Inferior parietal cortex (tissue), 1 donor: ENCODE measurements around the gene RSPH9.

ENCODE experiments used
- DNase-seq: peaks from one replicate; pipeline ENCODE4 v3.0.0-alpha.2; 2016; ENCODE audit errors: extremely low spot score

The RSPH9 gene

GRCh38 chr6:43668151-43669028 is 23.6 kb downstream of the RSPH9 start:
- DNase-seq: peak; percentile 35

GRCh38 chr6:43669050-43669921 is 24.4 kb downstream of the RSPH9 start:
- DNase-seq: peak; percentile 27

DNA sequence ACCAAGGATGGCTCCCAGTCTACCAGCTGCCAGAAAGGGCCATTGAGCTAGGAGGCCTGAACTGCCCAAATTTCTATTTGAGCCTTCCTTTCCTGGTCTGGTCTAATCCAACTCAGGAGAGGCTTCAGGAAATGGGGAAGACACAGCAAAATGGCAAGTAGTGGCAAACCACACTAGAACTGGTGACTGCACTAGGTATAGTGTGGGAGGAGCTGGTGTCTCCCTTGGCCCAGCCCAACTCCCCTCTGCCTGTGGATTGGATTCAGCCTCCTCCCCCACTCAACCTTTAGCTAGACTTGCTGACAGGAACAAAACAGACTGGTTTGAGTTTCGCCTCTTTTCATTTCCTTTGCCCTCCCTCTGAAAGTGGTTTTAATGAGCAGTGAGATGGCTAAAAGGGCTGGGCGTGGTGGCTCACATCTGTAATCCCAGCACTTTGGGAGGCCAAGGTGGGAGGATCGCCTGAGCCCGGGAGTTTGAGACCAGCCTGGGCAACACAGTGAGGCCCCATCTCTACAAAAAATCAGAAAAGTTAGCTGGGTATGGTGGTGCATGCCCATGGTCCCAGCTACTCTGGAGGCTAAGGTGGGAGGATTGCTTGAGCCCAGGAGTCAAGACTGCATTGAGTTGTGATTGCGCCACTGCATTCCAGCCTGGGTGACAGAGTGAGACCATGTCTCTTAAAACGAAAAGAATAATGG is 25.2 kb downstream of the RSPH9 start:
- DNase-seq: no peak

GRCh38 chr6:43670623-43670986 is 25.8 kb downstream of the RSPH9 start:
- DNase-seq: no peak

DNA sequence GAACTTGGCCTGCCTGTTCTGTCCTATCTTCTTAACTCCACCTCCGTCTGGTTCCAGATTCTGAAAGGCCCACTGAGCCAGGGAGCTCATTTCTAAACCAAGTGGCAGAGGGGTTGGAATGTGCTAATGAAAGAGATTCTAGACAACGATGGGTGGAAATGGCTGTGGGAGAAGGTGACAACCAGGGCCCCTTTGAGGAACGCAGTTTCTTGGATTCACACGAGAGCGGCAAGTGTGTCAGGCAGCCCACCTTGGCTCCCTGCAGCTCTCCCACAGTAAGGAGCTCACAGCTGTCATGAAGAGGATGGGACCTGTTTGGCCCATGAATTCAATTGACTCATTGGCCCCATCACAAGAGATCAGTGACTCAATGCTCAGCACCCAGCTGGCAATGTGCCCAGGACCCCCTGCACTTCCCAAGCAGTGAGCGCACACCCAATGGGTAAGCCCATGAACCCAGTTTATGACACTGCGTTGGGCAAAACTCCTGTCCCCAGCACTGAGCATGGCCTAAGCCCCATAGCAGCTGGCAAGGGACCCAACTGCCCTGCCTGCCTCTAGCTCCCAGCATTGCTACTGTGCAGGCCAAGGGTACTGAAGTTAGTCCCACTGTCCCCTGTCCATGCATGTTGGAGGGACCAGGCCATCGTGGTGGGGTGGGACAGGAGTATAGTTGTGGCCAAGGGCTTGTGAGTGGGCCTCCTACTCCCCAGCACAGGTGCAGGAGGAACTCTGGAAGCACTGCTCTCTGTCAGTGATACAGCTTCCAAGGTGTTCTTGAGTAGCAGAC is 26.4 kb downstream of the RSPH9 start:
- DNase-seq: no peak

DNA sequence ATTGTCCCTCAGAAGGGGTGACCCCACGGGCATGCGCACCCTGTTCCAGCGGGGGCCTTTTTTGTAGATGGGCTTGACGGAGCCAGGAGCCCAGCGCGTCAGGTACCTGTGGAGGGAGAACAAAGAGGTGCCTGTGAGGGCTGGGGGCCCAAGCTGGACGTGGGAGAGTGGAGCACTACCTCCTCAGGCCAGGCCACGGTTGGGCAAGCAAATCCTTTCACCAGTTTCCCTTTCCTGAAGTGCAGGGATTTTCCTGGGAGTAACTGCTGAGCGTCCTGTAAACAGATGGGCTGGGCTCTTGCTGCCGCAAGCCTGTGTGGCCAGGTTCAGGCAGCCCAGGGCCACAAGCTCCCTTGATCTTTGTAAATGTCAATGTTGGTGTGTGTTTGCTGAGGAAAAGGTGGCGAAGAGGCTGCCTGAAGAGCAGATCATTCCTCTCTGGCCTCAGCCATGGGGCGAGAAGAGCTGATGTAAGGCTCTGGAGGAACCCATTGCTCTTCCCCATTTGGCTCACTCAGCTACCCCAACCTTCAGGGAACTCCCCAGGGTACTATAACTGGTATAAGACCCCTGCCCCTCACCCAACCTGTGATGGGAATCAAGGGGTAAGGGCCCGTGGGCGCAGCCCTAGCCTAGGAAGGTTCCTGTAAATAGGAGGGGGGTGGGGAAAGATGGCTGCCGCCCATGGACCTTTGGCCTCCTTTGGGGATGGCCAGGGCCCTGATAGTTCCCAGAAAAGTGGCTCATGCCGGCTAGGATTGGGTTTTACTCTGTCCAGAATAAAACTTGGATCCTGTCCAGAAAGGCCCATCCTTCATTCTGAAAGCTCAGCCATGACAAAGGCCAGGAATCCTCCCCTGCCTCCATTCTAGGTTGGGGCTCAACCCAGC is 27.2 kb downstream of the RSPH9 start:
- DNase-seq: no peak

DNA sequence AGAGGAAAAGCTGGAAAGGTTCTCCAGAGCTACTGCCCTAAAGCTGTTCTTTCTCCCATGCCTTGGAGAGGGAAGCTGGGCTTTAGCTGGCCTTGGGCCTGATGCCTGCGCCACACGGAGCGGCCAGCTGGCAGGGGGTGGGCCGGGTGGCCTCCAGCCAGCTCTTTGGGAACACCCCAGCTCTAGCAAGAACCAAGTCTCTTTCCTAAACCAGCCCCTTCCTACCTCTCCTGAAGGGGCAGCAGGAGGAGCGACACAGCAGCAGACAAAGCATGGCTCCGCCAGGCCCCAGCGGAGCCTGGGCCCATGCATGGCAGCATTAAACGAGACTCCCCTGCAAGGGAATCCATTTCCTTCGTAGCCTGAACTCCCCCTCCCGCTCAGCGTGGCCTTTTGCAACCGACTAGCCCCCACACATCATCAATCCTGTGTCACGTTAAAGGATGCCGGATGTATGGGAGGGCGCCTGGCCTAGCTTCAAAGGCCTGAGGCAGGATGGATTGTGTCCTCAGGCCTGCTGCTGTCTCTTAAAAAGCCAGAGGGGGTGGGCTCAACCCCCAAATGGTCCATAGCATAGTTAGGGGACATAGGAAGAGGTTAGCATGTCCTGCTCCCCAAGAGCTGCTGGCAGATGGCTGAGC is 28.7 kb downstream of the RSPH9 start:
- peak; percentile 20 for DNase-seq

DNA sequence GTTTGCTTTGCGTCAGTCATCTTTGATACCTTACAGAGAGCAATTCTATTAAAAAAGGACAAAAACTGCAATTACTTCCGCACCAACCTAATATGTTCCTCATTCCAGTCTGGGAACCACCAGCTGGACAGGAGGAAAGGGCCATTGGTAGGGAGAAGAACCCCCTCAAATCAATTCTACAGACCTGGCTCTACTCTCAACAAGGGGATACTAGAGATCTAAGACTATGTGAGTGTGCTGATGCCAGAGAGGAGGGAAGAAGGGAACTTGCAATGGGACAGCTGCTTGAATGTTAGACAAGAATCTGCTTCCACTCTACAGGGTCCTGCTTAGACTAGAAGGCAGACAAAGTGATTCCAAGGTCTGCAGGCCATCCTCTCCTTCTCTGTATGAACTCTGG is 29.5 kb downstream of the RSPH9 start:
- no peak for DNase-seq

GRCh38 chr6:43674921-43675320 is 30.1 kb downstream of the RSPH9 start:
- DNase-seq: no peak

DNA sequence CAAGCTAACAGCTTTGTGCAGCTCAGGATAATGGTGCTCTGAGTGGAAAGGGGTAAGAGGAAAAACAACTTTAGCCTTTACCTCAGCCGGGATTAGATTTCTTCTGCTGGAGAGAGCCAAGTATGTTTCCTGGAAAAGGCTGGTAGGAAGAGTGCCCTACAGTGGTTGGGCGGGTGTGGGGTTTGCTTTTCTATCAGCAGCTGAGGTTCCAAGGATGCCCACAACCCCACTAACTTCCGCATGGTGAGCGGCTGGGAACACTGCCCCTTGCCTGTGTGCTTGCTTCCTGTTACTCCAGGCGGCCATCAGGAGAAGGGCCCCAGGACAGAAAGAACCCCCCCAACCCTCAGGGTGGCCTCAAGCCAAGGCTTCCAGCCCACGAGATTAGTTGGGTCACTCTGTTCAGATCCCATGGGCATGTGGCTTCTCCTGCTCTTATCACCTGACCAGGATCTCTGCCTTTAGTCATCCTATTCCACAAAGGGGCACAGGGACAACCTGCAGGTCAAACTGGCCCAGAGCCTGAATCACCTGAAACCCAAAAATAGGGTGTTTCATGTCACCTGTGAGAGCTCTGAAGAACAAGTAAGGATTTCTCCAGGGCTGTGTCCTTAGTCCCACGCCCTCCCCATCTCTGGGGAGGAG is 32.2 kb downstream of the RSPH9 start:
- no peak for DNase-seq

DNA sequence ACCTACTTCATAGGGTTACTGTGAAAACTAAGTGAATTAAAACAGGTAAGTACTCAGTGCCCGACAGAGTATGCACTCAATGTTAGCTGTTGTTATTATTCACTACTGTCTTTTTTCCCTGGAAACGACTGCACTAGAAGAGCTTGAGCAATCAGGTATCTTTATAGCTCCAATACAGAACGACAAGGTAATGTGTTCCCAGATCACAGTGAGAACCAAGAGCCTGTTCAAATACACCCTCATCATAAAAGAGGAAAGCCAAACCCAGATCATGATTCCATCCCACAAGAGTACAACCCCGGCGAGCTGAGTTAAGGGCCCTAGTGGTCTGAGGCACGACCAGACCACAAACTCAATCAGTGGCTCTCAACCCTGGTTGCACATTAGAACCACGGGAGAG is 32.9 kb downstream of the RSPH9 start:
- DNase-seq: no peak

DNA sequence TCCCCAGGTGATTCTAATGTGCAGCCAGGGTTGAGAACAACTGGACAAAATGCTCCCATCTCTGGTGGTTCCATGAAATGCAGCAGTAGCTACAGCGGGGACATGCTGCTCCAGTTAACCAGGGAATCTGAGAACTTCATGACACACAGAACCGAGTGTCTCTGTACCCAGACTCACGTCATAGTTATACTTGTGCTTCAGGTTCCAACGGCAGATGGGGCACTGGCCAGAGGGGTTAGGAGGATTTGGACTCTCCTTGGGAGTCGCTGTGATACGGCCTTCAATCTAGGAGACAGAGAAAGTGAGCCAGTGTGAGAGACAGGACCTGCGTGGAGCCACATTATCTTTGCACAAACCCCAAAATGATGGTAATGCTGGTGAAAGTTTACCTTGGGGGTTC is 33.5 kb downstream of the RSPH9 start:
- no peak for DNase-seq

DNA sequence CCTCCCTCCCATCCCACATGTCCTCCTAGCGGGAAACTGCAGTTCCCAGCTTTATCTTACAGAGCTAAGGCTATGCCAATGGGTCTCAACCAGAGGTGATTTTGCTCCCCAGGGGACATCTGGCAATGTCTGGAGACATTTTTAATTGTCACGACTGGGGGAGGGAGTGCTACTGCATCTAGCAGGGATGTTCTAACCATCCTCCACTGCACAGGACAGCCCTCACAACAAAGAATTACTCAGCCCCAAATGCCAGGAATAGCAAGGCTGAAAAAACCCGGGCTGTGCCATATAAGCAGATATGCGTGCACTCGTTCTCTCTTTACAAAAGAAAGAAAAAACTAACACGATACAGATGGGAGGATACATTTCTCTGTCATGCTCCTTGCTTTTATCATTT is 34.2 kb downstream of the RSPH9 start:
- no peak for DNase-seq

GRCh38 chr6:43680308-43681200 is 35.7 kb downstream of the RSPH9 start:
- DNase-seq: no peak

DNA sequence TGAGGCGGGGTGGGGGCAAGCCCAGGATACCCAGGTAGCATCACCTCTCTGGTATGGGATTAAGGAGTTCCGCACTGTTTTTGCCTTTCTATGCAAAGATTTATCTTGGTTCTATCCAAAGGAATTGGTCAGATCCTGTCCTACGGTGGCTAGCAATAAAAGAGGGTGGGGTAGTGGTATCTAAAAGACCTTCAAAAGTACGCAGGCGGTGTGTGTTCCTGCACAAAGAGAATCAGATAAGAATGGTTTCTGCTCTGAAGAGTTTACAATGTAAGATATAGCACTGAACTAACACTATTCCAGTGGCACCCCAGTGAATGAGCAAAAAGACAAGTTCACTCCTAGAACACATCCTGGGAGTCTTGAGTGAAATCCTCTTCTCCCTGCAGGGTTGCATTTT is 36.5 kb downstream of the RSPH9 start:
- no peak for DNase-seq

DNA sequence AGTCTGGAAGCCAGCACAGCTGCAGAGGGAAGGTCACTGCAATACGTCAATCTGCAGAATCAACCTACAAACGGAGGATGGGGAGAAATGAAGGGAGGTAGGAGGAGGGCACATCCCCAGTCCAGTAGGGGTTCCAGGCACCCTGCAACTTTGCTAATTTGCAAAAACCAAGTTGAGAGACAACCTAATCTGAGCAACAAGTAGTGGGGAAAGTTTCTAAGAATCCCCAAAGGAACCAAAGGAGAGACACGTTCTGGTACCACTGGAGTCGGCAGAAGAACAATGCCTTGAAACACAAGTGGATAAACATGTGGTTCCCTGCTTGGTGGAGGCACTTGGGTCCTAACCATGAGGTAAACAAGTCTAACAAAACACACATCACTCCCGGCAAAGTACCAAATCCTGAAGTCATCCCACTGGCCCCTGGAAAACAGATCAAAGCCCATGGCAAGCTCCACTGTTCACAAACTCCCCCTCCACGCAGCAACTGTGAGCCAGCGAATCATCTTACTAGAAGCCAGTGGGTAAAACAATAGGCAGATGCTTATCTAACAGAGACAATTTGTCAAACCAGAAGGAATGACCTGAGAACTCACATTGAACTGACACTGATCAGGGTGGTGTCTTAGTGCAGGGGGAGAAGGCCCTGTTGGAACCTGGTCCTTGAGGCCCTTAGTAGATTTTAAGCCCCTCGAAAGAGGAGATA is 38.0 kb downstream of the RSPH9 start:
- no peak for DNase-seq

GRCh38 chr6:43683708-43684455 is 39.0 kb downstream of the RSPH9 start:
- no peak for DNase-seq
